LNCAP (cell line): ENCODE measurements around the gene FAH.

Source experiments
- TF ChIP-seq, protein P1 (sequence below): fragments of 450-650 bp; IDR thresholded peaks from 2 replicates; pipeline ENCODE4 v1.5.1; 2017; ENCODE audit warnings: mild to moderate bottlenecking

Gene FAH

DNA sequence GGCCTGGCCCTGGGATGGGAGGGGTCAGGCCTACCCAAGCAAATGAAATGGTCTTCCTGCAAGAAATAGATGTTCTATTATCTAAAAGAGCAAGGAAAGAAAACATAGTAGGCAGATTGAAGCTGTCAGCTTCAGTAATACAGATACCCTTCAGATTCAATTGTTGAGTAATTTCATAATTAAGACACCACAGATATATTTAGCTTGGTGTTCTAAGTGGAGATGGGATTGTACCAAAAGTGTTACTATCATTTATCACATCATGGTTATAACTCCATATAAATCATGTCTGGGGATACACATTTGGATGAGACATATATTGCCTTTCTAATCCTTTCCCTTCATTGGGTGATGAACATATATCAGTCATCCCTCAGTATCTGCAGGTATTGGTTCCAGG lies 41.9 kb upstream of the FAH start:
- TF ChIP-seq, protein P1, sequence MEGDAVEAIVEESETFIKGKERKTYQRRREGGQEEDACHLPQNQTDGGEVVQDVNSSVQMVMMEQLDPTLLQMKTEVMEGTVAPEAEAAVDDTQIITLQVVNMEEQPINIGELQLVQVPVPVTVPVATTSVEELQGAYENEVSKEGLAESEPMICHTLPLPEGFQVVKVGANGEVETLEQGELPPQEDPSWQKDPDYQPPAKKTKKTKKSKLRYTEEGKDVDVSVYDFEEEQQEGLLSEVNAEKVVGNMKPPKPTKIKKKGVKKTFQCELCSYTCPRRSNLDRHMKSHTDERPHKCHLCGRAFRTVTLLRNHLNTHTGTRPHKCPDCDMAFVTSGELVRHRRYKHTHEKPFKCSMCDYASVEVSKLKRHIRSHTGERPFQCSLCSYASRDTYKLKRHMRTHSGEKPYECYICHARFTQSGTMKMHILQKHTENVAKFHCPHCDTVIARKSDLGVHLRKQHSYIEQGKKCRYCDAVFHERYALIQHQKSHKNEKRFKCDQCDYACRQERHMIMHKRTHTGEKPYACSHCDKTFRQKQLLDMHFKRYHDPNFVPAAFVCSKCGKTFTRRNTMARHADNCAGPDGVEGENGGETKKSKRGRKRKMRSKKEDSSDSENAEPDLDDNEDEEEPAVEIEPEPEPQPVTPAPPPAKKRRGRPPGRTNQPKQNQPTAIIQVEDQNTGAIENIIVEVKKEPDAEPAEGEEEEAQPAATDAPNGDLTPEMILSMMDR = no peak

DNA sequence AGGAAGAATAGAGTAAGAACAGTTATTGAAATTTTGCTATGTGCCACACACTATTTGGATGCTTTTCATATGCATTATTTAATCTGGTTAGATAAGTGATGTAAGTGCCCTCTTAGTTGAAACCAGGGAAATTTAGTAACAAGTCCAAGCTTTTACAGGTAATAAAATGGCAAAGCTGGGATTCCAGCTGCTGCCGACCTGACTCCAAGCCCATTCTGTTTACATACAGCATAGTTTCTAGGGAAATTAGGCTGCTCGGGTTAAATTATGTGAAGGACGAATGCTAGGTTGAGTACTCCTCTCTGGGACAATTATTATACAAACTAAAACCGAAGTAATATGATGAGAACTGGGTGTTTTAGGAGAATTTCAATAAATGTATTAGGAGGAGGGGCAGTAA lies 38.7 kb upstream of the FAH start:
- TF ChIP-seq, protein P1 = no peak

DNA sequence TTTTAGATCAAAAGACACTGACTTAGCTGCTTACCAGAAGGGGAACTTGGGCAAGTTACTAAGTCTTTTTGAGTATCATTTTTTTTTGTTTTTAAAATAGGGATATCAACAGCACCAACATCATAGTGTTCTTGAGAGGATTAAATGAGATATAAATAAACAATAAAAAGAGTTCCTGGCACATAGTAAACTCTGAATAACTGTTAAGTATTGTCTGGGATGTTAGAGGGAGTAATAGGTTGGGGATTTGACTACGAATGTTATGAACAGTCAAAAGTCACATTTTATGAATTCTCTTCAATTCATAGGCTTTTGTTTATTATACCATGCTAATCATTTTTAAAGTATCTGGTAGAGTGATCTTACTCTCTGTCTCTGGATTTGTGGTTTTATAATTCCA lies 37.8 kb upstream of the FAH start:
- TF ChIP-seq, protein P1 = no peak

DNA sequence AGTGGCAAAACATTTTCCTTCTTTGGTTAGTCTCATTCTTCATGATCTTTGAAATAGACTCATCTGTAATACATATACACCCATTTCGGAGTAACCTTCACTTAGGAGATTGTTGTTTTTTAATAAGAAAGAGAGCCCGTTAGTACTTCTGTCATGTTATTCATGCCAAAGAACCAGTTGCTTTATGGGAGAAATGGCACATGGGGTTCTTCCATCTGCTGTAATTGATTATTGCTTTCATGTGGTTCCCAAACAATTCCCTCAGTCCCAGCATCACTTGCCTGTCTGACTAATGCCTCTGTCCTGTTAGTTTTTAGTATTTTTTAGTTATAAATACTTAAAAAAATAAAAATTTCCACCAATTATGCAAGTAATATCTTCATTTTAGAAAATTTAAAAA lies 33.8 kb upstream of the FAH start:
- TF ChIP-seq, protein P1 = no peak

DNA sequence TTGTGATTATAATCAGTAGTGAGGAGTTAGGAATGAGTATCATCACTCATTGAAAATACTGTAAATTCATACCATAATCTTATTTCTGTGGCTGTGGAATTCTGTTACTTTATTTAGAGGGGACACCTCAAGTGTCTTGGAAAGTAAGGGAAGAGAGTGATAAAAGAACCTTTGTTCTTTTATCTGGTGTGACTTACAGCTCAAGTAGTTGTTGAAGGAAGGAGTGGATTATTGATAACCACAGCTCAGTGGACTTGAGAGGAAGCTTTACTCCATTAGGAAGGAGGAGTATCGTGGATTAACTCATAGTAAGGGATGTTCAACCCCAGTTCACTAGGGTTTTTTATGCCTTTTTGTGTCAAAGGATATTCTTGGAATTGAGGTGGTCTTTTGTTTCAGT lies 32.2 kb upstream of the FAH start:
- TF ChIP-seq, protein P1 = no peak

DNA sequence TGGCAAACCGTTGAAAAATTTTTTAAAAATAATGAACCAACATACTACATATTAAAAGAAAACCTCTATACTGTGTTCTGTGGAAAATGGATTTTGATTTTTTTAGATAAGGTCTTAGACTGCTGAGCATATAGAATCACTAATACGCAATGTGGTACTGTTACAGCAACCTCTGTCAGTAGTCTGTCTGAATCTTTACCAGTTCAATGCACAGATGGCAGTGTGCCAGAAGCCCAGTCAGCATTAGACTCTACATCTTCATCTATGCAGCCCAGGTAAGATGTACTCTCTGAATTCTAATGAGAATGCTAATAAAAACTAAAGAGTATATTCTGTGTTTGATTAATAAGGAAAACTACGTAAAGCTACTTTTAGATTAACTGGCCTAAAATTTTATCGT lies 31.3 kb upstream of the FAH start:
- TF ChIP-seq, protein P1 = no peak

DNA sequence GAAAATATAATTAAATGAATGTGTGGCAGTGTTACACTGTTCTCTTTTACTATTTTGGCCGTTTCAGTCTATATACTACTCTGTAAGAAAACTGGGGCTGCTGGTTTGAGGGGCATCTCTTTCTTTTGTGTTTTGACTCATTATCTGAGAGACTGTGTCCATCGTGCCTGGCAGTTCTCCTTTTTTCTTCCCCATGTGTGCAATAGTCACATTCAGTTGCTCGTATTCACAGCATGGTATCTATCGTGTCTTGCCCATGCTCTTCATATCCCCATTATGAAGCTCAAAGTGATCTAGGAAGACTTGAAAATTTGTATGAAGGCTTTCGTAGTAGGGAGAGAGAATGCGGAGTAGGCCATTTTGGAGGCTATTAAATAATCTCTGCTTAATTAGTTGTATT lies 29.8 kb upstream of the FAH start:
- TF ChIP-seq, protein P1 = no peak

DNA sequence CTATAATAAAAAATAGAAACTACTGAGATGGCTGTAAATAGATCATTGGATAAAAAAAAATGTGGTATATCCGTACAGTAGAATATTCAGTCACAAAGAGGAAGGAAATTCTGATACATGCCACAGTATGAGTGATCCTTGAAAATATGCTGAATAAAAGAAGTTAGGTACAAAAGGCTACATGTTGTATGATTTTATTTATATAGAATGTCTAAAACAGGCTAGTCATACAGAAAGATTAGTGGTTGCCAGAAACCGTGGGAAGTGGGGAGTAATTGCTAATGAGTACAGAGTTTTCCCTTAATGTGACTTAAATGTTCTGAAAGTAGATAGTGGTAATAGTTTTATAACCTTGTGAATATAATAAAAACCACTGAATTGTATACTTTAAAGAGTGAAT lies 24.9 kb upstream of the FAH start:
- TF ChIP-seq, protein P1 = no peak
